Measurements from ENCODE around the gene ENO2.

ENO2 gene

DNA sequence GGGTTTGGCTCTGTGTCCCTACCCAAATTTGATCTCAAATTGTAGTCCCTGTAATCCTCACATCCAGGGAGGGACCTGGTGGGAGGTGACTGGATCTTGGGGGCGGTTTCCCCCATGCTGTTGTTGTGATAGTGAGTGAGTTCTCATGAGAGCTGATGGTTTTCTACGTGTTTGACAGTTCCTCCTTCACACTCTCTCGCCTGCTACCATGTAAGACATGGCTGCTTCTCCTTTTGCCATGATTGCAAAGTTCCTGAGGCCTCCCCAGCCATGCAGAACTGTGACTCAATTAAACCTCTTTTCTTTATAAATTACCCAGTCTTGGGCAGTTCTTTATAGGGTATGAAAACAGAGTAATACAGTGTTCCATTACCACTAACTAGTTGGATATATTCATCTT is 20.1 kb upstream of the ENO2 start:
- H3K4me3 ChIP-seq (IDR thresholded peaks at IDR 0.05; ENCODE audit: insufficient read depth, low read depth, low read length), result no peak overlapping the region
- no peak overlapping the region for H2AFZ ChIP-seq (ENCODE audit: low read depth)
- H3K27me3 ChIP-seq (ENCODE audit: insufficient read depth, low read depth), result no peaks in the 10 kb centered on the region
- H3K4me2 ChIP-seq, result no peak overlapping the region
- H3K9ac ChIP-seq, result no peak overlapping the region
- H4K20me1 ChIP-seq (ENCODE audit: insufficient read depth), result no peaks in the 10 kb centered on the region
- H3K36me3 ChIP-seq (ENCODE audit: insufficient read depth), result no peaks in the 10 kb centered on the region
- no peaks in the 10 kb centered on the region for H3K79me2 ChIP-seq (ENCODE audit: insufficient read depth, low read depth)
- H3K27ac ChIP-seq, result no peak overlapping the region
- H3K4me1 ChIP-seq (ENCODE audit: low read depth, poor library complexity, severe bottlenecking), result peaks cover 20% of the 10 kb centered on the region
- no peak for TF ChIP-seq CTCF (conservative IDR thresholded peaks at IDR 0.05; ENCODE audit: low read depth, low read length)

GRCh38 chr12:6896846-6897435 is 17.4 kb upstream of the ENO2 start:
- Histone ChIP-seq H3K4me1 (ENCODE audit: low read depth, poor library complexity, severe bottlenecking) (peaks cover 3% of the 10 kb centered on the region), H3K9ac (no peak overlapping the region), H3K27ac (no peak overlapping the region), H3K4me3 (IDR thresholded peaks at IDR 0.05; ENCODE audit: insufficient read depth, low read depth, low read length) (no peak overlapping the region), H4K20me1 (ENCODE audit: insufficient read depth) (no peaks in the 10 kb centered on the region), H3K4me2 (no peak overlapping the region), H2AFZ (ENCODE audit: low read depth) (no peak overlapping the region), H3K36me3 (ENCODE audit: insufficient read depth) (no peaks in the 10 kb centered on the region), H3K79me2 (ENCODE audit: insufficient read depth, low read depth) (no peaks in the 10 kb centered on the region), H3K27me3 (ENCODE audit: insufficient read depth, low read depth) (no peaks in the 10 kb centered on the region)
- TF ChIP-seq CTCF (conservative IDR thresholded peaks at IDR 0.05; ENCODE audit: low read depth, low read length), result no peak

GRCh38 chr12:6899427-6899826 is 15.0 kb upstream of the ENO2 start:
- H3K27ac ChIP-seq, result no peak overlapping the region
- H3K79me2 ChIP-seq (ENCODE audit: insufficient read depth, low read depth), result no peaks in the 10 kb centered on the region
- H3K36me3 ChIP-seq (ENCODE audit: insufficient read depth), result no peaks in the 10 kb centered on the region
- no peak overlapping the region for H3K4me2 ChIP-seq
- no peaks in the 10 kb centered on the region for H4K20me1 ChIP-seq (ENCODE audit: insufficient read depth)
- H3K9ac ChIP-seq, result no peak overlapping the region
- peaks cover 7% of the 10 kb centered on the region for H3K4me1 ChIP-seq (ENCODE audit: low read depth, poor library complexity, severe bottlenecking)
- H2AFZ ChIP-seq (ENCODE audit: low read depth), result no peak overlapping the region
- no peaks in the 10 kb centered on the region for H3K27me3 ChIP-seq (ENCODE audit: insufficient read depth, low read depth)
- H3K4me3 ChIP-seq (IDR thresholded peaks at IDR 0.05; ENCODE audit: insufficient read depth, low read depth, low read length), result no peak overlapping the region
- TF ChIP-seq CTCF (conservative IDR thresholded peaks at IDR 0.05; ENCODE audit: low read depth, low read length), result no peak

DNA sequence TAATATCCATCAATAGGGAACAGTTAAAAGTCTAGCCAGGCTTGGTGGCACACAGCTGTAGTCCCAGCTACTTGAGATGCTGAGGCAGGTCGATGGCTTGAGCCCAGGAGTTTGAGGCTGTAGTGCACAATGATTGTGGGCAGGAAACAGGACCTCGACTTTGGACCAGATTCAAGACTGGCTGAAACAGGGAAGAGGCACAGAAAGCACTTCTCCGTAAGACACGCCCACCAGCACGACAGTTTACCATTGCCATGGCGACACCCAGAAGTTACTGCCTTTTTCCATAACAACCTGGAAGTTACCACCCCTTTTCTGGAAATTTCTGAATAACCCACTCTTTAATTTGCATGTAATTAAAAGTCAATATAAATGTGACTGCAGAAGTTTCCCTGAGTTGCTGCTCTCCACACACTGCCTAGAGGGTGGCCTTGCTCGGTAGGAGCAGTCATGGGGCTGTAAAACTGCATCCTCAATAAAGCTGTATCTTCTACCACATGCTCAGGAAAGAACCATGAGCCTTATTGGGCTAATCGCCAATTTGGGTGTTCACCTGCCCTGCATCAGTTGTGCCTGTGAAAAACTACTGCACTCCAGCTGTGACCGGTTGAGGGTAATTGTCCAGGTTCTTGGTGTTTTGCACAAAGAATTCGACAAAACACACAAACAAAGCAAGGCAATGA is 14.4 kb upstream of the ENO2 start:
- no peak for TF ChIP-seq CTCF (conservative IDR thresholded peaks at IDR 0.05; ENCODE audit: low read depth, low read length)
- no peaks in the 10 kb centered on the region for H3K79me2 ChIP-seq (ENCODE audit: insufficient read depth, low read depth)
- H4K20me1 ChIP-seq (ENCODE audit: insufficient read depth), result no peaks in the 10 kb centered on the region
- H3K36me3 ChIP-seq (ENCODE audit: insufficient read depth), result no peaks in the 10 kb centered on the region
- no peaks in the 10 kb centered on the region for H3K27me3 ChIP-seq (ENCODE audit: insufficient read depth, low read depth)
- H3K4me2 ChIP-seq, result no peak overlapping the region
- H3K27ac ChIP-seq, result no peak overlapping the region
- no peak overlapping the region for H3K9ac ChIP-seq
- H3K4me1 ChIP-seq (ENCODE audit: low read depth, poor library complexity, severe bottlenecking), result peaks cover 8% of the 10 kb centered on the region
- no peak overlapping the region for H2AFZ ChIP-seq (ENCODE audit: low read depth)
- no peak overlapping the region for H3K4me3 ChIP-seq (IDR thresholded peaks at IDR 0.05; ENCODE audit: insufficient read depth, low read depth, low read length)

All from KMS-11 (cell line).